Measurements from ENCODE around the gene MAP4K2. TPM values are rescaled to one million over a fixed set of nuclear protein-coding genes. Genes with fewer than 3 reads are reported as not detected.

MAP4K2 gene
- total and polyA plus RNA-seq, 2 of the 8 experiments (the other 6 are each of a cell fraction or from before 2014, with no cell fraction given): 20.1 to 20.7 TPM

GRCh38 chr11:64848826-64849597 is 46.0 kb upstream of the MAP4K2 start (continued):
- TF ChIP-seq CHD7 (IDR thresholded peaks at IDR 0.05; ENCODE audit: insufficient replicate concordance, low read length): no peak
- TF ChIP-seq CREB1 (IDR thresholded peaks at IDR 0.05): no peak
- TF ChIP-seq BACH1 (IDR thresholded peaks at IDR 0.05; ENCODE audit: low read length): no peak
- peak; percentile 54; the same call in 1 of the 2 replicates for TF ChIP-seq YY1 (IDR thresholded peaks at IDR 0.05; ENCODE audit: low read depth, low read length)
- TF ChIP-seq KDM1A (IDR thresholded peaks at IDR 0.05; ENCODE audit: borderline replicate concordance, low read length): no peak
- TF ChIP-seq KDM4A (IDR thresholded peaks at IDR 0.05; ENCODE audit: low read depth, low read length, severe bottlenecking): no peak
- TF ChIP-seq MAFK (IDR thresholded peaks at IDR 0.05; ENCODE audit: low read depth, low read length): no peak

Data from H1 (cell line).